Activated CD4-positive, alpha-beta T cell treated with anti-CD3 and anti-CD28 coated beads, Interleukin-10, Interleukin-2, amounts not matched to agents 100 ng/mL and 50 ng/mL, durations not matched to agents 16 hours and 8 hours (primary cell): Measurements from ENCODE around the gene PDCD5.
"Not testable (repeated sequence)": the region's sequence is repeated elsewhere in the genome, so short reads cannot be mapped to it uniquely, and the experiment has no call there.

Source experiments
- DNase-seq: peaks from one replicate; pipeline ENCODE4 v3.0.0-alpha.2; 2020

PDCD5 gene, protein sequence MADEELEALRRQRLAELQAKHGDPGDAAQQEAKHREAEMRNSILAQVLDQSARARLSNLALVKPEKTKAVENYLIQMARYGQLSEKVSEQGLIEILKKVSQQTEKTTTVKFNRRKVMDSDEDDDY

DNA sequence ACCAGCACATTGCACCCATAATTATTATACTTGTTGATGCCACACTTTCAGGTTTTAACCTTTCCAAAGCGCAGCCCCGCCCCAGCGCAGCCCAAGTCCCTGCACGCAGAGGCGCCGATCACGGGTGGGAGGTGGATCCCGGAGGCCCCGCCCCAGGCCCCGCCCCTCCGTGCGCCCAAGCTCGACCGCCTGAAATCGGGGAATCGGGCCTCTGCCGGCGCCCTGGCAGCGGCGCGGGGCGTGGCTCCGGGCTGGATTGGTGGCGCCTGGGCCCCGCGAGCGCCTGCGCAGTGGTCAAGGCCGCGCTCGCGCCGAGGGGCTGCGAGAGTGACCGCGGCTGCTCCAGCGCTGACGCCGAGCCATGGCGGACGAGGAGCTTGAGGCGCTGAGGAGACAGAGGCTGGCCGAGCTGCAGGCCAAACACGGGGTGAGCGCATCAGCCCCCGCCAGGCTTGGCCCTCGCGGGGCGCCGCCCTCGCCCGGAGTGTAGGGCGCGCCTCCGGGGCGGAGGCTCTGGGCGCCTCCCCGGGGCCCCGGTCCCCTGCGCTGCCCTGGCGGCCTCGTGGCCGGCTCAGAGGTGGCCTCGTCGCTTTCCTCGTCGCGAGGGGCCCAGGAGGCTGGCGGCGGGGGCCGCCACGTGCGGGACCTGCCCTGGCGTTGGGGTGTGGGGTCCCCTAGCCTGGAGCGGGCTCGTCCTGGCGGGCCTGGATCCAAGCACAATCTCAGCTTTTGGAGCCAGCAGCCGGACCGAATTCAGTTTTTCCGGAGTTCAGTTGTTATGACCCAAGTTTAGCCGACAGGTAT is at the start of gene PDCD5:
TSS of gene PDCD5 (plus strand) at position 290 of the 804 bp plus-strand sequence. CDS start at position 362, 72 bp downstream.
- peak; percentile 98 for DNase-seq

DNA sequence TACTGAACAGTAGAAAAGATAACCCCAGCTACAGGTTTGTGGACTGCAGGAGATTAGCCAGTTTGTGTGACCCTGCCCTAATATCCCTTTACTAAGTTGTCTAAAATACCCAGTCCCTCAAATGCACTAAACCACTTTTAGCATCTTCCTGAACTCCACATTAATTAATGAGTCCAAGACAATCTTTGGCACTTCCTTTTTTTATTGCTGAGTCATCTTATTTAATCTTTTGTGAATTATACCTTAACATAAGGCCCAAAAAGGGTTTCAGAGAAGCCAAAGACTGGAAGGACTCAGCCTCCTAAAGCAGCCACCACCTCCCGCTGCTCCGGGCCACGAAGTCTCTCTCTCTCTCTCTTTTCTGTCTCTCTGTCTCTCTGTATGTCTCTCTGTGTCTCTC is 48.8 kb upstream of the PDCD5 start:
- DNase-seq, result no peak

DNA sequence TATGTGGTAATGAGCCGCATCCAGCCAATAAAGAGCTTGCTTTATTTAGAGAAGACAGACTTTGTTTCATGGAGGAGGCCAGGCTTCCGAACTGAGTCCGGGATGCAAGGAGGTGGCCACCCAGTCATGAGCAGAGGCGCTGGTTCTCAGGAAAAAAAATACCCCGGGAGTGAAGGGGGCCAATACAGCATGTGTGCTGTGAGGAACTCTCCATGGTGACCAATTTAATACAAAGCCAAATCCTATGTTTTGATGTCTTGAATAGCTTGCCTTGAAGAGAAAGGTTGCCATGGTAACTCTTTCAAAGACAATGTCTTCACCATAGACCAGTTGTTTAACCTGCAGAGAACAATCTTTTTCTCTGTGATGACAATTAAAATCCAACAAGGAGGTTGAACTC is 43.4 kb upstream of the PDCD5 start:
- no peak for DNase-seq

DNA sequence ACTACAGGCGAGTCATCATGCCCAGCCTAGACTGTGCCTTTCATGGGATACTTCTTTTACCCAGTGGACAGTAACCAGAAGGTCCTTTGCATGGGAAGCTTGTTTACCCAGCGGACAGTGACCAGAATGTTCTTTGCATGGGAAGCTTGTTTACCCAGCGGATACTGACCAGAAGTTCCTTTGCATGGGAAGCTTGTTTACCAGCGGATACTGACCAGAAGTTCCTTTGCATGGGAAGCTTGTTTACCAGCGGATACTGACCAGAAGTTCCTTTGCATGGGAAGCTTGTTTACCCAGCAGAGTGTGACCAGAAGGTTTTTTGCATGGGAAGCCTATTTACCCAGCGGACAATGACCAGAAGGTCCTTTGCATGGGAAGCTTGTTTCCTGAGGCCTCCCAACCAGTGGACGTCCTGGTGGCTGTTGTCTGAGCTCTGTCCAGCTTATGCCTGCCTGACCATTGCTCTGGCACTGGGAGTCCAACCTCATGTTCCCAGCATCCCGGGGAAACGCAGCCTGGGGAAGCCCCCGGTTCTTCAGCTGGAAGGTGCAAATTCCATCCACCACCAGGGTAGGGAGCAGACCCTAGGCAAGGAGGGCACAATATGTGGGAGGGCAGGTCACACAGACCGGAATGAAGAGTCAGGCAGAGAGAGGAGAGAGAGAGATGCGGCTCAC is 41.6 kb upstream of the PDCD5 start:
- DNase-seq, result no peak

DNA sequence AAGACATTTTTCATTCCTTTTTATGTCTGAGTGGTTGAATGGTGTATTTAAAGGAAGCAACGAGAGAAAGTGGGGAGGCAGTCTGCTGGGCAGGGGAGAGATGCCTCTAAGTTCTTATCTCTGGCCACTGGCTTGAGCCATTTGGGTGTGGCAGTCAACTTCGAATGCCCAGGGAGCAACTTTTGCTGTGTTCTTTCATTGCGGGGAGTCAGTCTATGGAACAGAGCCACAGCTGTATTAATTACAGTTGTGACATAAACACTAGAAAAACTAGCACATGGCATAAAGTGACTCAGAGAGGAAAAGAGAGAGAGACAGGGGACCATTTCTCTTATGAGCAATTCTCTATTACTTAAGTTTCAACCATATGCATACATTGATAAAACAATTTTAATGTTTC is 40.4 kb upstream of the PDCD5 start:
- no peak for DNase-seq

DNA sequence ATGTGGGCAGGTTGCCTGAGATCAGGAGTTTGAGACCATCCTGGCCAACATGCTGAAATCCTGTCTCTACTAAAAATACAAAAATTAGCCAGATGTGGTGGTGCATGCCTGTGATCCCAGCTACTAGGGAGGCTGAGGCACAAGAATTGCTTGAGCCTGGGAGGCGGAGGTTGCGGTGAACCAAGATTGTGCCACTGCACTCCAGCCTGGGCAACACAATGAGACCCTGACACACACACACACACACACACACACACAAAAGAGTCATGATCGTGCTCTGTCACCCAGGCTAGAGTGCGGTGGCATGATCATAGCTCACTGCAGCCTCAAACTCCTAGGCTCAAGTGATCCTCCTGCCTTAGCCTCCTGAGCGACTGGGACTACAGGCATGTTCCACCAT is 39.6 kb upstream of the PDCD5 start:
- not testable (repeated sequence) for DNase-seq

DNA sequence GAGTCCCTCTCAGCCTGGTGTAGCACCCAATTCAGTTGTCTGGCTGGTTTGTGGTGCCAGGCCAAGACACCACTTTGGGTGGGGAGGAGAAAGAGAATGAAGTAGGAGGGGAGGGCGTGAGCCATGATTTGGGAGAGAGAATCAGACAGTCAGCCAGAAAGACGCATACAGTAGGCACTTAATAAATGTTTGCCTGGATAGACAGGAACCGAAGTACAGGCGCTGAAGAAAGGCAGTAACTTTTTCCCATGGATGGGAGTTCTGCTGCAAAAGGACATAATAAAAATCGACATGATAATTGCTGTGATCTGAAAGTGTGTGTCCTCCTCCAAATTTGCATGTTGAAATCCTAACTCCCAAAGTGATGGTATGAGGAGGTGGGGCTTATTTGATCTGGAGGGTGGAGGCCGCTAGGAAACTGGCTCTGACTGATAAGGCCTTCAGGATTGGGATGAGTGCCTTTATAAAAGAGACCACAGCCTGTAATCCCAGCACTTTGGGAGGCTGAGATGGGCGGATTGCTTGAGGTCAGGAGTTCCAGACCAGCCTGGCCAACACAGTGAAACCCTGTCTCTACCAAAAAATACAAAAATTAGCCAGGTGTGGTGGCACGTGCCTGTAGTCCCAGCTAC is 38.4 kb upstream of the PDCD5 start:
- DNase-seq, result no peak

DNA sequence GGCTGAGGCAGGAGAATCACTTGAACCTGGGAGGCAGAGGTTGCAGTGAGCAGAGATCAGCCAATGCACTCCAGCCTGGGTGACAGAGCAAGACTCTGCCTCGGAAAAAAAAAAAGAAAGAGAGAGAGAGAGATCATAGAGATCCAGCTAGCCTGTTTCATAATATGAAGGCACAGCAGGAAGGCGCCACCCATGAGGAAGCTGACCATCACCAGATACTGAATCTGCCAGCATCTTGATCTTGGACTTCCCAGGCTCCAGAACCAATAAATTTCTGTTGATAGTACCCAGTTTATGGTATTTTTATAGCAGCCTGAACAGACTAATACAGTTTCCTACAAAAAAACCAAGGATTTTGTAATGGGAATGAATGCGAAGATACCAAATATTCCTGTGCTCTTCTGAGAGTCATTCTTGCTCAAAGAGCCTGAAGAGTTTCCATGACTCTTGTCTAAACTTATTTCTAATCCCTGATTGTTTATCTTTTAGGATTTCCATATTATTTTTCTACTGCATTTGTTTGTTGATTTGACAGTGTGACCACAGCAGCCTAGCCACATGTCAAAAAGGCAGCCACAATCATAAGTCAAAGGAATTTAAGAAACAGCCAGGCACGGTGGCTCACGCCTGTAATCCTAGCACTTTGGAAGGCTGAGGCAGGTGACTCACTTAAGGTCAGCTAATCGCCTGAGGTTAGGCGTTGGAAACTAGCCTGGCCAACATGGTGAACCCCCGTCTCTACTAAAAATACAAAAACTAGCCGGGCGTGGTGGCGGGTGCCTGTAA is 37.7 kb upstream of the PDCD5 start:
- no peak for DNase-seq

DNA sequence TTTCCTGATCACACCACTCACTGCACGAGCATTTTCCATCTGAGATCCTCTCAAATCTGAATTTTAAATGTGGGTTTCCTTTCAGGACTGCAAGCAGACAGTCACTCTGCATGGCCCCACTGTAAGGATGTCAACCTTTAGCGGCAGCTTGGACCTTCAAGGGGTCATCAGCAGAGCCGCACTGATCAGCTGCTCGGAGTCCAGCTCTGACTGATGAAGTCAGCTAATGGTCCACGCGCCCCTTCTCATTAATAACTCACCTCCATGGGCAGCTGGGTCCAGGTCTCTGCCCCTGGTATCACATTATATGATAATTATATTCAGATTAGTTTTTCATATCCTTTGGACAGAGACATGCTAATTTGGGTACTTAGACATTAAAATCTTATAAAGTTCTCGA is 36.1 kb upstream of the PDCD5 start:
- no peak for DNase-seq

DNA sequence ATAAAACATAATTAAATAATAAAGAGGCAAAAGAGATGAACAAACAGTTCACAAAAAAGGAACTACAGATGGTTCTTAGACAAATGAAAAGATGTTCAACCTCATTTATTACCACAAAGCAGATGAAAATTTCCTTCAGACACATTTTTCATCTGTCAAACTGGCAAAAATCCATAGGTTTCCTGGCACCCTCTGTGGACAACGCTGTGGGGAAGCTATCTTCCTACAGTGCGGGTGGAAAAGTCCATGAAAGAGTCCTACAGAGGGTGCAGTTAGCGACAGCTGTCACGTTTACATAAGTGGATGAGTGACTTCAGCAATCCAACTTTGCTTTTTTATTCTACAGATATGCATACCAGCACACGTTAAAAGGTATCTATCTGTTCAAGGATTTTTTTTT is 30.3 kb upstream of the PDCD5 start:
- no peak for DNase-seq

DNA sequence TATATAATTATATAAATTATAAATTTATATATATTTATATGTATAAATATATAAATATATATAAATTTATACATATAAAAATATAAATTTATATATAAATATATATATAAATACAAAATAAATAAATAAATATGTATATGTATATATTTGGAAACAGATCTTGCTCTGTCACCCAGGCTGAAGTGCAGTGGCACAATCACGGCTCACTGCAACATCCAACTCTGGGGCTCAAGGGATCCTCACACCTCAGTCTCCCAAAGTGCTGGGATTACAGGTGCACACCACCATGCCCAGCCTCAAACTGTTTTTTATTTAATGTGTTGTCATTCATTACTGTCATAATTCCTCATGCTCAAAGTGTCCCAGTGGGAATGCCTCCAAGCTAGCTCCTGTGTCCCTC is 25.2 kb upstream of the PDCD5 start:
- no peak for DNase-seq

DNA sequence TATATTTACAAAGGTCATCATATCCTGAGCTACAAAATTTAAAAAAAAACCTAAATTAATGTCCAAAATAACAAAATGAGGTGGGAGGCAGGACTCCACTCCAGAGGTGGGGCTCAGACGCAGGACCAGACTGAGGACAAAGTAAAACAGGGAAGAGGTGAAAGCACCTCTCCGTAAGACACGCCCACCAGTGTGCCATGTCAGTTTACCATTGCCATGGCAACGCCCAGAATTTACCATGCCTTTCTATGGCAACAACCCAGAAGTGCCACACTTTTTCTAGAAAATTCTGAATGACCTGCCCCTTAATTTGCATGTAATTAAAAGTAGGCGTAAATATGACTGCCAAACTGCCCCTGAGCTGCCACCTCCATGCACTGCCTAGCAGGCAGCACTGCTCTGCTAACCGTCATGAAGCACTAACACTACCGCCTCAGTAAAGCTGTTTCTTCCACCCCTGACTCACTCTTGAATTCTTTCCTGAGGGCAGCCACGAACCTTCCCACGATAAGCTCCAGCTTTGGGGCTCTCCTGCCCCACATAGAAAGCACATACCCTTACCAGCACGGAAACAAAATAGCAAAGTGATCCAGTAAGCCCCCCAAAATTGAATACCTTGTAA is 22.3 kb upstream of the PDCD5 start:
- no peak for DNase-seq

DNA sequence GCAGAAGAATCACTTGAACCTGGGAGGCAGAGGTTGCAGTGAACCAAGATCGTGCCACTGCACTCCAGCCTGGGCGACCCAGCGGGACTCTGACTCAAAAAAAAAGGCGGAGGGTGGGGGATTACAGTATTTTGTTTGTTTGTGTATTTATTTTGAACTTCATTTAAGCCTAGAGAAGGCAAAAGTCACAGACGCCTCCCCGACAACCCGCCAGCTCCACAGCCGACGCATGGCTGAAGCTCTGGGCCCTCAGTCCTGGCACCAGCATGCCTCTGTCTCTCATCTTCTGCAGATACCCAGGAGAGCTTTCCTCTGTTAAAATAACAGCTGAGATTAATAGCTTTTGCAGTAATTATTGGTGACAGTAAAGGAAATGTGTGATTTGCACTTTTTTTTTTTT is 17.2 kb upstream of the PDCD5 start:
- no peak for DNase-seq

DNA sequence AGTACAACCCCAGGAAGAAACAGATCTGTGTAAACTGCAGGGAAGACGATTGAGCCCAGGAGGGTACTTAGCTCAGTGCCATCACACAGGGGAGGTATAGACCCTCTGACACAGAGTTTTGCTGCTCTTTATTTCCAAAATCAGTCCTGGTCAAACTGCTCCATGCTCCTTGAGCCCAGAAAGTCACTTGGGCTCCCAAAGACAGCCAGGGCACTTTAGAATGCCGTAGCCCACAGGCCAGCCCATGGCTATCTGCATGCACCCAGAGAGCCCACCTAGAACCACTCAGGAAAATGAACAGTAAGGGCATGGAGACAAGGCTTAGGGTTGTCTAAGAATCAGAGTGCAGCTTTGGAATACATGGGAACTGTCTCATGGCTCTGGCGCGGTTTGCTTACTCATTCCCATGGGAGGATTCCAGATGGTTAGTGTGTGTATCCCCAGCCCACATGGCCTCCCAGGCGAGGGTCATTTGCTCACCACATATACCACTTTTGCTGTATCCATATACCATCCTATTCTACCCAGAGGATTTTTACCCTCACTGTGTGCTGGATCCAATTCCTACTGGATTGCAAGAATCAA is 14.7 kb upstream of the PDCD5 start:
- no peak for DNase-seq

DNA sequence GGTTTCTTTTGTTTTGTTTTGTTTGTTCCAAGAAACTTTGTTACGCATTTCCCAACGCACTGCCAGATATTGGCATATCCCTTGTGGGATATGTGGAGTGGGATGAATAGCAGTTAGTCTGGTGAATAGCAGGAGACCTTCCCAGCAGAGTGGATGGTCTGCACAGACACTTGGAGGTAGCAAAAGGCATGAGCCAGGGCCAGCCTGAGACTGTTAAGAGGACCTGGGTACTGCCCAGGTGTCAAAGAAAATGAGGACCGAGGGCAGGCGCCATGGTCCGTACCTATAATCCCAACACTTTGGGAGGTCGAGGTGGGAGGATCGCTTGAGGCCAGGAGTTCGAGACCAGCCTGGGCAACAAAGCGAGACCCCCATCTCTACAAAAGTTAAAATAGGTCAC is 13.5 kb upstream of the PDCD5 start:
- no peak for DNase-seq

DNA sequence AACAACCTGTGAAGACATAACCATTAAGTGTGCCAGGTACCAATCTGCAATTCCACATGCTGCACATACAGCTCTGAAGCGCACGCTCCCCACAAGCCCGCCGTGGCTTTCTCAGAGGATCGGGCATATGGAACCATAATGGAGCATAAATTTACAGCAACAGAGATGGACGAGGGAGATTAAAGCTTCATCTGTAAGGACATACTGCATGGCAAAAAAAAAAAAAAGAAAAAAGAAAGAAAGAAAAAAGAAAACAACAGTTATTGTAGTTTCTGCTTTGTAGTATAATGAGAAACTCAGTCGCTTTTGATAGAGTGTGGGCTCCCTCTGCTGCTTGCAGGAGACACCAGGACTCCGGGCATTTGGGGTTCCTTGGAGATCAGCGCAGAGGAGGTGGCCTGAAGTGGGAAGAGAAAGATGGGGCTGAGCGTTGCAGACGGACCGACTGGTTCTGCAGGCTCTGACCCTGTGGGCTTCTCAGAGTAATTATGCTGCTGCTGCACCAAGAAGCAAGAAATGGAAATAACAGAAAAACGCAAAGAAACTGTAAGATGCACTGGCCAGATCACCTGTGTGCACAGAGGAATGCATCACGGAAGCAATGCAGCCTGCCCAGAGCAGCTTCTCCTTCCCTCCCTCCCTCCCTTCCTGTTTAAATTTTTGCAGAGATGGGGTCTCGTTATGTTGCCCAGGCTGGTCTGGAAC is 10.8 kb upstream of the PDCD5 start:
- peak; percentile 59 for DNase-seq

DNA sequence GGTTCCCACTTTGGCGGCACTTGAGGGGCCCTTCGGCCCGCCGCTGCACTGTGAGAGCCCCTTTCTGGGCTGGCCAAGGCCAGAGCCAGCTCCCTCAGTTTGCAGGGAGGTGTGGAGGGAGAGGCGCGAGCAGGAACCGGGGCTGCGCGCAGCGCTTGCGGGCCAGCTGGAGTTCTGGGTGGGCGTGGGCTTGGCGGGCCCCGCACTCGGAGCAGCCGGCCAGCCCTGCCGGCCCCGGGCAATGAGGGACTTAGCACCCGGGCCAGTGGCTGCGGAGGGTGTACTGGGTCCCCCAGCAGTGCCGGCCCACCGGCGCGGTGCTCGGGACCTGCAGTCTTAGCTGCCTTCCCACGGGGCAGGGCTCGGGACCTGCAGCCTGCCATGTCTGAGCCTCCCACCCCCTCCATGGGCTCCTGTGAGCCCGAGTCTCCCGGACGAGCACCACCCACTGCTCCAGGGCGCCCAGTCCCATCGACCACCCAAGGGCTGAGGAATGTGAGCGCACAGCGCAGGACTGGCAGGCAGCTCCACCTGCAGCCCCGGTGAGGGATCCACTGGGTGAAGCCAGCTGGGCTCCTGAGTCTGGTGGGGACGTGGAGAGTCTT is 9.4 kb upstream of the PDCD5 start:
- not testable (repeated sequence) for DNase-seq

DNA sequence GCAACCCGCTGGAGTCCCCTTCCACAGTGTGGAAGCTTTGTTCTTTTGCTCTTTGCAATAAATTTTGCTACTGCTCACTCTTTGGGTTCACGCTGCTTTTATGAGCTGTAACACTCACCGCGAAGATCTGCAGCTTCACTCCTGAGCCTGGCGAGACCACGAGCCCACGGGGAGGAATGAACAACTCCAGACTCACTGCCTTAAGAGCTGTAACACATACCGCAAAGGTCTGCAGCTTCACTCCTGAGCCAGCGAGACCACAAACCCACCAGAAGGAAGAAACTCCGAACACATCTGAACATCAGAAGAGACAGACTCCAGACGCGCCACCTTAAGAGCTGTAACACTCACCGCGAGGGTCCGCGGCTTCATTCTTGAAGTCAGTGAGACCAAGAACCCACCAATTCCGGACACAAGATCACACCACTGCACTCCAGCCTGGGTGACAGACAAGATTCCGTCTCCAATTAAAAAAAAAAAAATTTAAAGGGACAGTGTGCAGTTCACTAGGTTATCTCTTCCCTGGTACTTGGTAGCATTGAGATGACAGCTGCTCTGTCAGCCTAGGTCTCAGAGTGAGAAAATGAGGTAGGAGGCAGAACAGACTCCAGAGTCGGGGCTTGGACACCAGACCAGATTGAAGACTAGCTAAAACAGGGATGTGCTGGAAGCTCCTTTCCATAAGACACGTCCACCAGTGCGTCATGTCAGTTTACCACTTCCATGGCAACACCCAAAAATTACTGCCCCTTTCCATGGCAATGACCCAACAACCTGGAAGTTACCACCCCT is 8.1 kb upstream of the PDCD5 start:
- not testable (repeated sequence) for DNase-seq

DNA sequence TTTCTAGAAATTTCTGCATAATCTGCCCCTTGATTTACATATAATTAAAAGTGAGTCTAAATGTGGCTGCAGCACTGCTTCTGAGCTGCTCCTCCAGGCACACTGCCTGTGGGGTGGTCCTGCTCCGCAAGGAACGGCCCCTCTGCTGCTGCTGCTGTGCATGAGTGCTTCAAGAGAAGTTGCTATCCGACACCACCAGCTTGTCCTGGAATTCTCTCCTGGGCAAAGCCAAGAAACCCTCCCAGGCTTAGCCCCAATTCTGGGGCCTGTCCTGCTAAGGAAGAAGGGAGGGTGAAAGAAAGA is 7.5 kb upstream of the PDCD5 start:
- no peak for DNase-seq

DNA sequence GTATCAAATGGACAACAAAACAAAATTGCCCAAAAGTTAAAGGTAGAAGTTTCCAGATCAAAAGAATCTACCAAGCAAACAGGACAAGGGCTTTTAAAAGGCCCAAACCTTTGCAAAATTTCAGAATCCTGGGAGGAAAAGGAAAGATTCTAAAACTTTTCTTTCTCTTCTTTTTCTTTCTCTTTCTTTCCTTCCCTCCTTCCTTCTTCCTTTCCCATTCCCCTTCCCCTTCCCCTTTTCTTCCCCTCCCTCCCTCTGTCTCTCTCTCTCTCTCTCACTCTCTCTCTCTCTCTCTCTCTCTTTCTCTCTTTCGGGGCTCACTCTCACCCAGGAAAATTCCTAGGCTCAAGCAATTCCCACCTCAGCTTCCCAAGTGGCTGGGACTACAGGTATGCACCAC is 4.2 kb upstream of the PDCD5 start:
- DNase-seq, result no peak
